Spleen (tissue), 11 donors: ENCODE data around the gene URGCP. TPM values are rescaled to one million over a fixed set of nuclear protein-coding genes. Genes with fewer than 3 reads are reported as not detected.
"Not testable (repeated sequence)": the region's sequence is repeated elsewhere in the genome, so short reads cannot be mapped to it uniquely, and the experiment has no call there.

Experiments used
- DNase-seq: peaks from one replicate; pipeline ENCODE4 v3.0.0-alpha.2; 2020
- H3K27ac ChIP-seq, 8 donors: fragments of 200-600 bp; sonication (generic) in 7 of 8; 1 replicate in 4 of 8; 2 replicates in 4 of 8; pipeline versions ENCODE4 v1.5.0 to v1.8.0; 2016 to 2021; ENCODE audit warnings: inconsistent platforms in 4 of 8, mild to moderate bottlenecking in 4 of 8, moderate library complexity in 1 of 8
- H3K27me3 ChIP-seq, 7 donors: fragments of 200-600 bp; sonication (generic) in 6 of 7; replicated peaks in 1 of 7; 1 replicate in 4 of 7; 2 replicates in 3 of 7; pipeline versions ENCODE4 v1.5.0 to v1.8.0; 2016 to 2021; ENCODE audit warnings: inconsistent platforms in 3 of 7, mild to moderate bottlenecking in 1 of 7
- H3K36me3 ChIP-seq, 6 donors: fragments of 200-600 bp; sonication (generic) in 5 of 6; 1 replicate in 4 of 6; 2 replicates in 2 of 6; pipeline versions ENCODE4 v1.5.0 to v1.8.0; 2016 to 2021; ENCODE audit warnings: inconsistent platforms in 2 of 6
- H3K4me1 ChIP-seq, 6 donors: fragments of 200-600 bp; sonication (generic) in 5 of 6; 1 replicate in 3 of 6; 2 replicates in 3 of 6; pipeline versions ENCODE4 v1.5.0 to v1.8.0; 2016 to 2021; ENCODE audit warnings: inconsistent platforms in 3 of 6
- H3K4me3 ChIP-seq, 8 donors: fragments of 200-600 bp; sonication (generic) in 7 of 8; 1 replicate in 4 of 8; 2 replicates in 4 of 8; pipeline versions ENCODE4 v1.5.0 to v1.8.0; 2016 to 2021; ENCODE audit warnings: inconsistent platforms in 4 of 8, mild to moderate bottlenecking in 4 of 8, moderate library complexity in 2 of 8
- H3K9me3 ChIP-seq, 8 donors: fragments of 200-600 bp; sonication (generic) in 7 of 8; 1 replicate in 4 of 8; 2 replicates in 4 of 8; pipeline versions ENCODE4 v1.5.0 to v1.8.0; 2016 to 2021; ENCODE audit warnings: inconsistent platforms in 4 of 8
- POLR2A ChIP-seq, 3 donors: fragments of 450-650 bp; IDR thresholded peaks; one replicate each; pipeline ENCODE4 v1.5.1; 2017; ENCODE audit warnings: antibody characterized with exemption in 3 of 3, mild to moderate bottlenecking in 1 of 3
- POLR2AphosphoS5 ChIP-seq, 3 donors: sonication (generic); formaldehyde crosslinking; IDR thresholded peaks; one replicate each; pipeline ENCODE4 v1.5.1; 2017; ENCODE audit warnings: antibody characterized with exemption in 3 of 3
- WGBS, 5 donors: extraction: QIAGEN DNeasy Blood & Tissue Kit in 3 of 5; methylation state at CpG; one replicate each; pipeline versions ENCODE4 v1.1.5 to v1.1.7; 2013 to 2018; 5-methylcytosine and 5-hydroxymethylcytosine counted together
- intact Hi-C: fragments of 100-400 bp; cut with DNase I; formaldehyde crosslinking; loops from one replicate; pipeline ENCODE4 v1.15.0; 2023; ENCODE audit warnings: low total_unique reads
- polyA plus RNA-seq, 3 donors: library from polyadenylated mRNA; stranded (reverse); fragments of 200-250 nt; gene quantifications; one replicate each; pipeline ENCODE4 v1.2.1, GENCODE V29; 2013
- small RNA-seq, 4 donors: library from RNA; depleted of rRNA; stranded (forward); fragments of <200 nt; gene quantifications; one replicate each; pipeline ENCODE3, GENCODE V24; 2016
- total RNA-seq, 7 donors: library from RNA; depleted of rRNA in 3 of 7; stranded (reverse); fragments of >200 nt in 3 of 7; fragmentation: NEBNext Ultra II Directional in 4 of 7; extraction: Animal tissue kit (Norgen Biotek cat#: 25700) in 4 of 7; gene quantifications; one replicate each; pipeline versions ENCODE4 v1.1.0 to v1.2.1, GENCODE V29; 2016 to 2021
- TF ChIP-seq, protein P1 (sequence below), 11 experiments: fragments of 200-600 bp in 7 of 11; fragments of 450-650 bp in 4 of 11; sonication (generic) in 4 of 11; IDR thresholded peaks in 8 of 11; conservative IDR thresholded peaks in 3 of 11; 1 replicate in 7 of 11; 2 replicates in 4 of 11; pipeline versions ENCODE4 v1.4.0 to v1.8.0; 2016 to 2021; ENCODE audit warnings: antibody characterized with exemption in 11 of 11, inconsistent platforms in 4 of 11, mild to moderate bottlenecking in 1 of 11
- donor health status: healthy with polysubstance abuse.
- donor health status: DM: no; HTN: no; CAD: no; lungs with moderate emphysema.
- donor health status: DM: no; HTN: no; CAD: no.
- donor health status: Bipolar disorder and iron deficiency.
- donor health status: healthy.
- donor health status: DM: no; HTN: no; CAD: no.
- donor health status: DM: yes; HTN: yes; CAD: no.

The URGCP gene
- total and polyA plus RNA-seq, 10 donors, result 8.6 to 32.1 (median 24.6) TPM

DNA sequence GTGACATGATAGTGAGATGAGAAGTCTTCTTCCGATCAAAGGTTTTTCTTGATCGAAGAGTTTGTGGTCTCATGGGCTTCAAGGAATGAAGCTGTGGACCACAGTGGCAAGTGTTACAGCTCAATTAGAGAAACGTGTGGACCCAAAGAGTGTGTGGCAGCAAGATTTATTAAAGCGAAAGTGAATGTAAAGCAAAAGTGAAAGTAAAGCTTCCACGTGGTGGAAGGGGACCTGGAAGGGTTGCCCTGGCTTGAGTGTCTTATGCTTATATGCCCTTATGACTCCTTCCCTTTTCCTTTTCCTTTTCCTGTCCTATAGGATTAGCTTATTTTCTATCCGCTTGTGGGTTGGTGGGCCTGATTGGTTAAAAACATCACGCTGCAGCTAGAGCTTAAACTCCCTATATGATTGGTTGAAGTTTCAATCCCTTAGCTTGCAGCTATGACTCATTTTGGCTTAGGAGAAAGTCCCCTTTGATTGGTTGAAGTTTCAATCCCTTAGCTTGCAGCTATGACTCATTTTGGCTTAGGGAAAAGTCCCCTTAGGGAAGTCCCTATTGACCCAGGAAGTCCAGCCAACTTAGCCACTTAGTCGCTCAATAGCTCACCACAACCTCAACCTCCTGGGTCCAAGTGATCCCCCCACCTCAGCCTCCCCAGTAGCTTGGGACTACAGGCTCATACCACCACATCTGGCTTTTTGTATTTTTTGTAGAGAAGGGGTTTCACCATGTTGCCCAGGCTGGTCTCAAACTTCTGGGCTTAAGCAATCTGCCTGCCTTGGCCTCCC, 71.7 kb downstream of the URGCP start:
- Histone ChIP-seq H3K4me3 (peak overlapping the region; percentile 2 to 67 (median 32)), H3K4me1 (peaks cover 6 to 31% (median 18%) of the 10 kb centered on the region in 6 donors), H3K27ac (peak overlapping the region; percentile 4 to 76 (median 52)), H3K36me3 (no peaks in the 10 kb centered on the region), H3K27me3 (peaks cover 0 to 4% (median 0%) of the 10 kb centered on the region in 7 donors), H3K9me3 (peaks cover 0 to 15% (median 12%) of the 10 kb centered on the region in 8 donors)
- no peak for DNase-seq
- TF ChIP-seq, protein P1, sequence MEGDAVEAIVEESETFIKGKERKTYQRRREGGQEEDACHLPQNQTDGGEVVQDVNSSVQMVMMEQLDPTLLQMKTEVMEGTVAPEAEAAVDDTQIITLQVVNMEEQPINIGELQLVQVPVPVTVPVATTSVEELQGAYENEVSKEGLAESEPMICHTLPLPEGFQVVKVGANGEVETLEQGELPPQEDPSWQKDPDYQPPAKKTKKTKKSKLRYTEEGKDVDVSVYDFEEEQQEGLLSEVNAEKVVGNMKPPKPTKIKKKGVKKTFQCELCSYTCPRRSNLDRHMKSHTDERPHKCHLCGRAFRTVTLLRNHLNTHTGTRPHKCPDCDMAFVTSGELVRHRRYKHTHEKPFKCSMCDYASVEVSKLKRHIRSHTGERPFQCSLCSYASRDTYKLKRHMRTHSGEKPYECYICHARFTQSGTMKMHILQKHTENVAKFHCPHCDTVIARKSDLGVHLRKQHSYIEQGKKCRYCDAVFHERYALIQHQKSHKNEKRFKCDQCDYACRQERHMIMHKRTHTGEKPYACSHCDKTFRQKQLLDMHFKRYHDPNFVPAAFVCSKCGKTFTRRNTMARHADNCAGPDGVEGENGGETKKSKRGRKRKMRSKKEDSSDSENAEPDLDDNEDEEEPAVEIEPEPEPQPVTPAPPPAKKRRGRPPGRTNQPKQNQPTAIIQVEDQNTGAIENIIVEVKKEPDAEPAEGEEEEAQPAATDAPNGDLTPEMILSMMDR (IDR thresholded peaks at IDR 0.05 in 8 of 11, conservative IDR thresholded peaks at IDR 0.05 in 3 of 11), result no peak
- TF ChIP-seq POLR2A (IDR thresholded peaks at IDR 0.05) (no peak), POLR2AphosphoS5 (IDR thresholded peaks at IDR 0.05) (no peak)
- WGBS, 5 donors, result 42 to 52% (median 45%) methylated on average over 8 of the region's 8 CpGs
- intact Hi-C loops, result loop anchor here (10.0 kb wide), 2 partner anchors 250 to 900 kb away; partner anchors contain the start of genes MRPL32, PSMA2 and STK17A

DNA sequence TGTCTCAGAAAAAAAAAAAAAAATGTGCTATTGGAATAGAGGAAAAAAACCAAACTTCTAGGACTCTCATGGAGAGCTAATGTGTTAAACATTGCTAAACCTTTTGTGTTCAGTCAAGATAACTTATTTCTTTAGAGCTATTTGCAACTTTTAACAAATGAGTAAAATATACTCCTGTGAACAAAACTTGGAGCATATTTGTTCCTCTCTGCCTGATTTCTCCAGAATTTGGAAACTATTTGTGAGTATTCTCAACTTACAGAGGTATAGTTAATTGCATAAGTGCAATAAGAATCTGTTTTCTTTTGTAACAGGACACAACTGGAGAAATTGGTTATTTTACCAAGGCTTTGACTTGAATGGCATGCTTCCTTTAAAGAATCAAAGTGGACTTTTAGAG, 75.5 kb downstream of the URGCP start:
- H3K27me3 ChIP-seq, result peaks cover 0 to 18% (median 0%) of the 10 kb centered on the region in 7 donors
- intact Hi-C loops, result loop anchor here (10.0 kb wide), 2 partner anchors 246 to 896 kb away; partner anchors contain the start of genes MRPL32, PSMA2 and STK17A

More for the DNA sequence above, 75.5 kb downstream of the URGCP start:
- H3K4me1 ChIP-seq, result peaks cover 0 to 17% (median 11%) of the 10 kb centered on the region in 6 donors
- H3K9me3 ChIP-seq, result peaks cover 0 to 15% (median 12%) of the 10 kb centered on the region in 8 donors
- not testable (repeated sequence) for H3K27ac ChIP-seq, DNase-seq, H3K36me3 ChIP-seq, H3K4me3 ChIP-seq

Small RNA genes lying within 50 kb of the gene (small RNA-seq; reads per million reads assigned to genes)
- 0 reads per million in 4 donors for gene MRPS24

Other genes with a start within 250 kb of the URGCP start
- 100 to 1,000 TPM in 1 of 7 donors, 10 to 100 TPM in 6; 51.2 to 102 (median 71.6) TPM for gene COA1, start 177.1 kb downstream of the URGCP start, total RNA-seq
- 10 to 100 TPM; 48.3 to 76.6 (median 50.0) TPM for gene COA1, start 177.1 kb downstream of the URGCP start, polyA plus RNA-seq
- gene BLVRA, start 147.9 kb downstream of the URGCP start, total RNA-seq, result 100 to 1,000 TPM in 5 of 7 donors, 10 to 100 TPM in 2; 72.1 to 164 (median 116) TPM
- gene BLVRA, start 147.9 kb downstream of the URGCP start, polyA plus RNA-seq, result 100 to 1,000 TPM in 1 of 3 donors, 10 to 100 TPM in 2; 58.0 to 123 (median 83.7) TPM
- gene MRPS24, start 37.1 kb downstream of the URGCP start, total RNA-seq, result 10 to 100 TPM; 40.7 to 99.0 (median 50.3) TPM
- 100 to 1,000 TPM in 2 of 3 donors, 10 to 100 TPM in 1; 73.8 to 121 (median 115) TPM for gene MRPS24, start 37.1 kb downstream of the URGCP start, polyA plus RNA-seq
- gene UBE2D4, start 19.8 kb upstream of the URGCP start, total RNA-seq, result 10 to 100 TPM; 12.3 to 19.5 (median 15.9) TPM
- 10 to 100 TPM in 1 of 3 donors, 1 to 10 TPM in 2; 8.2 to 12.8 (median 9.6) TPM for gene UBE2D4, start 19.8 kb upstream of the URGCP start, polyA plus RNA-seq
- not detected for gene SPDYE1, start 91.3 kb upstream of the URGCP start, total RNA-seq
- not detected for gene SPDYE1, start 91.3 kb upstream of the URGCP start, polyA plus RNA-seq
- gene DBNL, start 138.1 kb upstream of the URGCP start, total RNA-seq, result 100 to 1,000 TPM; 169 to 257 (median 210) TPM
- 100 to 1,000 TPM; 118 to 205 (median 134) TPM for gene DBNL, start 138.1 kb upstream of the URGCP start, polyA plus RNA-seq
- gene PGAM2, start 159.0 kb upstream of the URGCP start, total RNA-seq, result 1 to 10 TPM in 4 of 7 donors, under 1 TPM in 2, not detected in 1; 0.75 to 2.8 (median 1.2) TPM
- gene PGAM2, start 159.0 kb upstream of the URGCP start, polyA plus RNA-seq, result 1 to 10 TPM; 1.6 to 4.0 (median 2.6) TPM
- gene POLM, start 175.9 kb upstream of the URGCP start, total RNA-seq, result 100 to 1,000 TPM in 1 of 7 donors, 10 to 100 TPM in 6; 42.8 to 104 (median 63.4) TPM
- 10 to 100 TPM; 22.0 to 44.9 (median 30.3) TPM for gene POLM, start 175.9 kb upstream of the URGCP start, polyA plus RNA-seq
- 100 to 1,000 TPM in 2 of 7 donors, 10 to 100 TPM in 5; 67.5 to 106 (median 88.3) TPM for gene AEBP1, start 197.7 kb upstream of the URGCP start, total RNA-seq
- gene AEBP1, start 197.7 kb upstream of the URGCP start, polyA plus RNA-seq, result 10 to 100 TPM; 41.3 to 71.7 (median 49.7) TPM
- gene POLD2, start 217.0 kb upstream of the URGCP start, total RNA-seq, result 10 to 100 TPM; 31.9 to 73.0 (median 40.9) TPM
- 10 to 100 TPM; 53.7 to 79.1 (median 69.4) TPM for gene POLD2, start 217.0 kb upstream of the URGCP start, polyA plus RNA-seq
- gene MYL7, start 234.7 kb upstream of the URGCP start, total RNA-seq, result 1 to 10 TPM in 1 of 7 donors, not detected in 6; 1.6 TPM
- gene MYL7, start 234.7 kb upstream of the URGCP start, polyA plus RNA-seq, result under 1 TPM in 1 of 3 donors, not detected in 2; 0.22 TPM